WI38 (cell line): ENCODE data around the gene TYRO3.
"Not testable (repeated sequence)": the region's sequence is repeated elsewhere in the genome, so short reads cannot be mapped to it uniquely, and the experiment has no call there.

ENCODE experiments used
- H3K4me3 ChIP-seq: 2 replicates; pipeline ENCODE4 v1.5.1; 2011; ENCODE audit warnings: low read depth, mild to moderate bottlenecking, control low read depth, low read length
- TF ChIP-seq, protein P1 (sequence below): IDR thresholded peaks from 2 replicates; pipeline ENCODE4 v1.5.1; 2012; ENCODE audit warnings: low read depth, mild to moderate bottlenecking, control low read depth, low read length

The TYRO3 gene

DNA sequence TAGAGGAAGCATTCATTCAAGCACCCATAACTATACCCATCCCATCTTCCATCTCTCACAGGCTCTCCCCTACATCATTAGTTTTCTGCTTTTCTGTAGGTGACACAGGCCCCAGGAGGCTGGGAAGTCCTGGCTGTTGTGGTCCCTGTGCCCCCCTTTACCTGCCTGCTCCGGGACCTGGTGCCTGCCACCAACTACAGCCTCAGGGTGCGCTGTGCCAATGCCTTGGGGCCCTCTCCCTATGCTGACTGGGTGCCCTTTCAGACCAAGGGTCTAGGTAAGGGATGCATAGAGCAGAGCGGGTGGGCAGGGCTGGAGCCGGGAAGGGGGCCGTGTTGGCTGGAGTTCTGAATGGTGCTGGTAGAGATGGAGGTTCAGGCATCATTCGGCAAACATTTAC lies 8.2 kb downstream of the TYRO3 start:
- TF ChIP-seq, protein P1, sequence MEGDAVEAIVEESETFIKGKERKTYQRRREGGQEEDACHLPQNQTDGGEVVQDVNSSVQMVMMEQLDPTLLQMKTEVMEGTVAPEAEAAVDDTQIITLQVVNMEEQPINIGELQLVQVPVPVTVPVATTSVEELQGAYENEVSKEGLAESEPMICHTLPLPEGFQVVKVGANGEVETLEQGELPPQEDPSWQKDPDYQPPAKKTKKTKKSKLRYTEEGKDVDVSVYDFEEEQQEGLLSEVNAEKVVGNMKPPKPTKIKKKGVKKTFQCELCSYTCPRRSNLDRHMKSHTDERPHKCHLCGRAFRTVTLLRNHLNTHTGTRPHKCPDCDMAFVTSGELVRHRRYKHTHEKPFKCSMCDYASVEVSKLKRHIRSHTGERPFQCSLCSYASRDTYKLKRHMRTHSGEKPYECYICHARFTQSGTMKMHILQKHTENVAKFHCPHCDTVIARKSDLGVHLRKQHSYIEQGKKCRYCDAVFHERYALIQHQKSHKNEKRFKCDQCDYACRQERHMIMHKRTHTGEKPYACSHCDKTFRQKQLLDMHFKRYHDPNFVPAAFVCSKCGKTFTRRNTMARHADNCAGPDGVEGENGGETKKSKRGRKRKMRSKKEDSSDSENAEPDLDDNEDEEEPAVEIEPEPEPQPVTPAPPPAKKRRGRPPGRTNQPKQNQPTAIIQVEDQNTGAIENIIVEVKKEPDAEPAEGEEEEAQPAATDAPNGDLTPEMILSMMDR, result no peak
- H3K4me3 ChIP-seq, result no peak overlapping the region

DNA sequence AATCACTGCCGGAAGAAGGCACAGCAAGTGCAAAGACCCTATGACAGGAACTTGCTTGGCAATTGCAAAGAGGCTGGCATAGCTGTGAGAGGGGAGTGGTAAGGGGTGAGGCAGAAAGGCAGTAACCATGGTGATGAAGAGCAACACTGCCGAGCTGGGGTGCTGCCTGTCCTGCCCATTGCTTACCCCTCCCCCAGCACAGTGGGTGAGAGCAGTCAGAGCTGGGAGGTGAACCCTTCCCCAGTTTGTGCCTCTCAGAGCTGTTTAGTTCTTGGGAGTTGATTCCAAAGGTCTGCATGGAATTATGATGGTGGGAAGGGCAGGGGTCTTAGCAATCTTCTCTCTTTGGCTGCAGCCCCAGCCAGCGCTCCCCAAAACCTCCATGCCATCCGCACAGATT lies 8.8 kb downstream of the TYRO3 start:
- TF ChIP-seq, protein P1, result no peak
- no peak overlapping the region for H3K4me3 ChIP-seq

DNA sequence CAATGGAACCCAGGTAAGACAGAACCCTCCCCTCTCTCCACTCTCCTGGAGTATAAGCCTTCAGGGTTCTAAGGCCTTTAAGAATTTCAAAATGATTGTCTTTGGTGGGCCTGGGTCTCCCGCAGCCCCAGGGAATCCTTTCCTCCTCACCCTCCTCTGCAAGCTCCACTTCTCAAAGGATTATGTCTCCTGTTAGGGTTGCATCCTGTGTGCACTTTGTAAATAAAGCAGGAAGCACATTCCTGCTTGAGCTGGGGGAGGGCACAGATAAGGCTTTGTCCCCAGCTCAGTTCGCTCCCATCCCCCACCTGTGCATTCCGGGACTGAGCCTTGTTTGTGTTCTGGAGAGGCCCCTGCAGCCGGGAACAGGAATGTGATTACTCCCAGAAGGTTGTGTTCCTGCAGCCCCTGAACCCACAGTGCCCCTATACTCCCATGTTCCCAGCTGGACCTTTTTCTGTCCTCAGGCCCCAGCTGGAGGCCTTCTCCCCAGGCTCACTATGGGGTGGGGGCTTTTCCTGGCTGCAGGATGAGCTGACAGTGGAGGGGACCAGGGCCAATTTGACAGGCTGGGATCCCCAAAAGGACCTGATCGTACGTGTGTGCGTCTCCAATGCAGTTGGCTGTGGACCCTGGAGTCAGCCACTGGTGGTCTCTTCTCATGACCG lies 9.5 kb downstream of the TYRO3 start:
- TF ChIP-seq, protein P1, result no peak
- H3K4me3 ChIP-seq, result no peak overlapping the region

DNA sequence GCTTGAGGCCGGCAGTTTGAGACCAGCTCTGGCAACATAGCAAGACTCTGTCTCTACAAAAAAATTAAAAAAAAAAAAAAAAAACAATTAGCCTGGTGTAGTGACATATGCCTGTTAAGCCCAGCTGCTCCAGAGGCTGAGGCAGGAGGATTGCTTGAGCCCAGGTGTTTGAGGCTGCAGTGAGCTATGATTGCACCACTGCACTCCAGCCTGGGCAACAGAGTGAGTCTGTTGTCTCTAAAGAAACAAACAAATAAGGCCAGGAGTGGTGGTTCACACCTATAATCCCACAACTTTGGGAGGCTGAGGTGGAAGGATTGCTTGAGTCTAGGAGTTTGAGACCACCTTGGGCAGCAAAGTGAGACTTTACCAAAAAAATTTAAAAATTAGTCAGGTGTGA lies 10.2 kb downstream of the TYRO3 start:
- not testable (repeated sequence) for H3K4me3 ChIP-seq

DNA sequence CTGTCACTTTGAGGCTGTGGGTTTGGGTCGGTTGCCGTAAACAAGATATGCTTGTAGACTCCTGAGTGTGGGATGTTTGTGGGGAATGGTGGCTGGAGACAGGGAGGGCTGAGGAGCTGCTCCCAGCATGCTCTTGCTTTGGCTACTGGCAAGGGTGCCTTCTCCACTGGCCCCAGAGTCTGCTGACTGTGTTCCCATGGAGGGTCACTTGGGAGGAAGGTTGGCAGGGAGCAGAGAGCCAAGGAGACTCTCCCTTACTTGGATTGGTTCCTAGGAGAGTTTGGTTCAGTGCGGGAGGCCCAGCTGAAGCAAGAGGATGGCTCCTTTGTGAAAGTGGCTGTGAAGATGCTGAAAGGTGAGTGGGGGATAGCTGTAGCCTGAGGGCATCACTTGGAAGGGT lies 11.8 kb downstream of the TYRO3 start:
- H3K4me3 ChIP-seq, result no peak overlapping the region
- TF ChIP-seq, protein P1, result no peak

DNA sequence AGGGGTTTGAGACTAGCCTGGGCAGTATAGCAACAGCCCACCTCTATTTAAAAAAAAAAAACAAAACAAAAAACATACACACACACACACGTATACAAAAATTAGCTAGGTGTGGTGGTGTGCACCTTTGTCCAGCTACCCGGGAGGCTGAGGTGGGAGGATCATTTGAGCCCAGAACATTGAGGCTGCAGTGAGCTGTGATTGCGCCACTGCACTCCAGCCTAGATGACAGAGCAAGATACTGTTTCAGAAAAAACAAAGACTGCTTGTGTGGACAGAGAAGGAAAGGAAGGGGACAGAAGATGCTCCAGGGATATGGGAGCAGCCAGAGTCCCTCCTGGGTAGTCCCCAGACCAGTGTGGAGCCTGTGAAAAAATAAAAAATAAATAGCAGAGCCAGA lies 12.9 kb downstream of the TYRO3 start:
- TF ChIP-seq, protein P1, result no peak

DNA sequence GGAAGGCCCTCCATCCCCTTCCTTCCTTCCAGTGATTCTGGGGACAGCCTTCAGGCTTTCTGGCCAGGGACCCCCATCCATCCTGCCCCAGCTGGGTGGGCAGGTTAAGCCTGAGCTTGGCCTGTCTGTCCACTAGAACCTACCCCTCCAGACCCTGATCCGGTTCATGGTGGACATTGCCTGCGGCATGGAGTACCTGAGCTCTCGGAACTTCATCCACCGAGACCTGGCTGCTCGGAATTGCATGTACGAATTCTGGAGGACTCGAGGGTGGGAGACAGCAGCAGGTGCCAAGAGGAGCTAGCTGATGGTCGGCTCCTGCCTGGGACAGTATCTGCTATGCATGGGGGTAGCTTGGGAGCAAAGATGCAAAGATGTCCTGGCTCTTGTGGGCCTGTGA lies 13.9 kb downstream of the TYRO3 start:
- TF ChIP-seq, protein P1, result no peak

More for the DNA sequence above, 12.9 kb downstream of the TYRO3 start:
- H3K4me3 ChIP-seq, result no peak overlapping the region

DNA sequence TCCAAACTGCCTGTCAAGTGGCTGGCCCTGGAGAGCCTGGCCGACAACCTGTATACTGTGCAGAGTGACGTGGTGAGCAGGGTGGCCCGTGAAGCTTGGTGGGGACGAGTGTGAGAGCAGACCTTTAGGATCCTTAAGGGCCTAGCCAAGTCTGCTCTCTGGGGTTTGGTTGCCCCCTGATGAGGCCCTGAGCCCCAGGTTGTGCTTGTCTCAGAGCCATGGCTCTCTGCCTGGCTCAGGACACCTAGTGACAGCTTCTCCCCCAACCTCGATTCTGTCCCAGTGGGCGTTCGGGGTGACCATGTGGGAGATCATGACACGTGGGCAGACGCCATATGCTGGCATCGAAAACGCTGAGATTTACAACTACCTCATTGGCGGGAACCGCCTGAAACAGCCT lies 14.4 kb downstream of the TYRO3 start:
- no peak overlapping the region for H3K4me3 ChIP-seq
- TF ChIP-seq, protein P1, result no peak

More for the DNA sequence above, 13.9 kb downstream of the TYRO3 start:
- no peak overlapping the region for H3K4me3 ChIP-seq
